K562 (cell line): ENCODE measurements around the gene ELAC2. TPM values are rescaled to one million over a fixed set of nuclear protein-coding genes. Genes with fewer than 3 reads are reported as not detected.

Experiments
- ATF1 ChIP-seq, 2 experiments: fragments of 450-650 bp in 1 of 2; IDR thresholded peaks; 2 replicates each; pipeline ENCODE4 v1.6.1; 2016; ENCODE audit warnings: missing compliant biosample characterization in 1 of 2, missing genetic modification characterization in 1 of 2
- ATF3 ChIP-seq, 2 experiments: fragments of 450-650 bp in 1 of 2; sonication (generic) in 1 of 2; formaldehyde crosslinking in 1 of 2; IDR thresholded peaks in 1 of 2; conservative IDR thresholded peaks in 1 of 2; 2 replicates each; pipeline versions ENCODE4 v1.6.1 to v1.8.1; 2016 to 2023; ENCODE audit warnings: mild to moderate bottlenecking in 2 of 2, moderate library complexity in 2 of 2, inconsistent platforms in 1 of 2, missing genetic modification reagents in 1 of 2
- COPS2 ChIP-seq: fragments of 450-650 bp; conservative IDR thresholded peaks from 2 replicates; pipeline ENCODE4 v1.6.1; 2016; ENCODE audit warnings: mild to moderate bottlenecking, moderate library complexity
- E4F1 ChIP-seq: fragments of 250-450 bp; sonication (Bioruptor Pico); IDR thresholded peaks from 2 replicates; pipeline ENCODE4 v1.5.0; 2021; ENCODE audit warnings: mild to moderate bottlenecking, borderline replicate concordance
- FOXJ2 ChIP-seq: fragments of 200-800 bp; sonication (Bioruptor generic); IDR thresholded peaks from 2 replicates; pipeline ENCODE4 v1.6.1; 2016; ENCODE audit warnings: missing genetic modification characterization, missing compliant biosample characterization
- HMG20A ChIP-seq: fragments of 450-650 bp; formaldehyde crosslinking; conservative IDR thresholded peaks from 2 replicates; pipeline ENCODE4 v1.4.0; 2020; ENCODE audit warnings: mild to moderate bottlenecking, mixed read lengths
- ILK ChIP-seq: fragments of 450-650 bp; IDR thresholded peaks from 2 replicates; pipeline ENCODE4 v1.6.1; 2016; ENCODE audit warnings: missing genetic modification characterization, low read depth, mild to moderate bottlenecking, missing compliant biosample characterization, moderate library complexity, borderline replicate concordance
- MCM2 ChIP-seq: fragments of 450-650 bp; IDR thresholded peaks from 2 replicates; pipeline ENCODE4 v1.6.1; 2017; ENCODE audit warnings: low read depth, mild to moderate bottlenecking
- MECOM ChIP-seq: fragments of 250-450 bp; sonication (Bioruptor Pico); IDR thresholded peaks from 2 replicates; pipeline ENCODE4 v1.8.0; 2022; ENCODE audit warnings: inconsistent platforms
- MTA3 ChIP-seq: fragments of 450-650 bp; formaldehyde crosslinking; IDR thresholded peaks from 2 replicates; pipeline ENCODE4 v1.6.1; 2017; ENCODE audit warnings: mild to moderate bottlenecking, borderline replicate concordance
- SMAD1 ChIP-seq: fragments of 150-350 bp; IDR thresholded peaks from 2 replicates; pipeline ENCODE4 v1.6.1; 2014; ENCODE audit warnings: low read length, low read depth; ENCODE audit not compliant: partially characterized antibody
- TRIM25 ChIP-seq: fragments of 450-650 bp; IDR thresholded peaks from 2 replicates; pipeline ENCODE4 v1.7.0; 2016; ENCODE audit warnings: borderline replicate concordance
- WHSC1 ChIP-seq: IDR thresholded peaks from one replicate; pipeline ENCODE4 v1.6.1; 2012; ENCODE audit warnings: low read length, control low read depth, inconsistent platforms
- ZNF780A ChIP-seq: fragments of 250-450 bp; sonication (Bioruptor Pico); IDR thresholded peaks from 2 replicates; pipeline ENCODE4 v1.5.0; 2021; ENCODE audit warnings: mild to moderate bottlenecking
- polyA plus RNA-seq, 8 experiments: library from polyadenylated mRNA; depleted of rRNA in 4 of 8; stranded (reverse) in 5 of 8; unstranded in 3 of 8; fragments of >200 nt; fragmentation: Nextera tagmentation in 2 of 8; fragmentation: Illumina TruSeq in 1 of 8; extraction: Ambion mirVana in 2 of 8; extraction: Trizol in 1 of 8; gene quantifications; 2 replicates each; pipeline versions ENCODE4 v1.2.1 to v1.2.3, GENCODE V29; 2011 to 2014; ENCODE audit warnings: inconsistent platforms in 1 of 8, missing spikeins in 1 of 8
- total RNA-seq, 7 experiments: library from RNA; depleted of rRNA in 6 of 7; stranded (reverse); fragments of >200 nt in 6 of 7; fragmentation: Illumina TruSeq in 2 of 7; extraction: Trizol in 2 of 7; gene quantifications; 2 replicates each; pipeline versions ENCODE4 v1.2.1 to v1.2.3, GENCODE V29; 2011 to 2021; ENCODE audit warnings: low replicate concordance in 1 of 7
- TF ChIP-seq, protein P1 (sequence below): fragments of 250-450 bp; sonication (Bioruptor Pico); IDR thresholded peaks from 2 replicates; pipeline ENCODE4 v1.8.0; 2022; ENCODE audit warnings: inconsistent platforms
- TF ChIP-seq, protein P2 (sequence below): fragments of 250-450 bp; sonication (Bioruptor Pico); IDR thresholded peaks from 2 replicates; pipeline ENCODE4 v1.4.0; 2020; ENCODE audit warnings: mild to moderate bottlenecking, moderate library complexity

ELAC2 gene
- total and polyA plus RNA-seq, 9 of the 15 experiments (the other 6 are each of a cell fraction or from before 2014, with no cell fraction given) = 4.5 to 129 (median 70.6) TPM

DNA sequence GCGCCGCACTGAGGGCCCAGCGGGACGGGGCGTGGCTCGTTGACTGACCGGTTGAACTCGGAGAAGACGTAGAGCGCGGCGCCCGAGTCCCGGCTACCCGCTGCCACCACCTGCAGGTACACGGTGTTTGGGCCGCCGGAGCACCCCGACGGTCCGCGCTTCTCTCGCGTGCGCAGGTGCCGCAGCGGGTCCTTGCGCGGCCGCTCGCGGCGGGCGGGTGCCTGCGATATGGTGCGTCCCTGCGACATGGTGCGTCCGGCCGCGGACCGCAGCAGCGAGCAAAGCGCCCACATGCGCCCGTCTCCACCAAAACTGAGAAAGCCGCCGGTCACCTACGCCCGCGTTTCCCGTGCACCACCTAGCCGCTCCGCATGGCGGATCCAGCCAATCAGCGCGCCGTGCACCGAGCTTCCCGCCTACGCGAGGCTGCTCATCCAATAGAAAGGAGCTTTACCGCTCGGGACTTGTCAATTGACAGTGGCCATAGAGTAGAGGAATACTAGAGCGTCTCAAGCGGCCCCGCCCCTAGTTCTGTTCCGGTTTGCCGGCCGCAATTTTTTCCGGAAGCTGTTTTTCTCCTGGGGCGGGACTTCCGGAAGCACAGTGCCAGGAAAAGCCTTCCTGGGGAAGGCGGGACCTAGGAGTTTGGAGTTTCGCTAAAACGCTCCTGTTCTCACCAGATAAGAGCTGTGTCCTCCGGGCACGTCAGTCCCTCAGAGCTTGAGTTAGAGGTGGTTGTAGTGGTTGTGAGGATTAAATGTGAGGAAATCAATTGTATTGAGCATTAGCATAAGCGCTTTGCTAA is at the start of gene ELAC2 (continued):
- TF ChIP-seq ZNF780A (CRISPR knock-in tag) (no peak), SMAD1 (no peak), HMG20A (CRISPR knock-in tag) (no peak), MTA3 (peak; percentile 43; the same call in 1 of the 2 replicates), FOXJ2 (no peak), TRIM25 (no peak), WHSC1 (no peak), MECOM (no peak), ATF1 (CRISPR knock-in tag; IDR thresholded peaks at IDR 0.05) (no peak), ATF1 (tag; IDR thresholded peaks at IDR 0.05) (peak; percentile 87), E4F1 (no peak), ATF3 (IDR thresholded peaks at IDR 0.05) (no peak), ATF3 (CRISPR knock-in tag; conservative IDR thresholded peaks at IDR 0.05) (no peak), MCM2 (no peak), ILK (no peak), COPS2 (no peak)
- TF ChIP-seq, protein P1, sequence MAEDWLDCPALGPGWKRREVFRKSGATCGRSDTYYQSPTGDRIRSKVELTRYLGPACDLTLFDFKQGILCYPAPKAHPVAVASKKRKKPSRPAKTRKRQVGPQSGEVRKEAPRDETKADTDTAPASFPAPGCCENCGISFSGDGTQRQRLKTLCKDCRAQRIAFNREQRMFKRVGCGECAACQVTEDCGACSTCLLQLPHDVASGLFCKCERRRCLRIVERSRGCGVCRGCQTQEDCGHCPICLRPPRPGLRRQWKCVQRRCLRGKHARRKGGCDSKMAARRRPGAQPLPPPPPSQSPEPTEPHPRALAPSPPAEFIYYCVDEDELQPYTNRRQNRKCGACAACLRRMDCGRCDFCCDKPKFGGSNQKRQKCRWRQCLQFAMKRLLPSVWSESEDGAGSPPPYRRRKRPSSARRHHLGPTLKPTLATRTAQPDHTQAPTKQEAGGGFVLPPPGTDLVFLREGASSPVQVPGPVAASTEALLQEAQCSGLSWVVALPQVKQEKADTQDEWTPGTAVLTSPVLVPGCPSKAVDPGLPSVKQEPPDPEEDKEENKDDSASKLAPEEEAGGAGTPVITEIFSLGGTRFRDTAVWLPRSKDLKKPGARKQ (CRISPR knock-in tag) = no peak
- TF ChIP-seq, protein P2, sequence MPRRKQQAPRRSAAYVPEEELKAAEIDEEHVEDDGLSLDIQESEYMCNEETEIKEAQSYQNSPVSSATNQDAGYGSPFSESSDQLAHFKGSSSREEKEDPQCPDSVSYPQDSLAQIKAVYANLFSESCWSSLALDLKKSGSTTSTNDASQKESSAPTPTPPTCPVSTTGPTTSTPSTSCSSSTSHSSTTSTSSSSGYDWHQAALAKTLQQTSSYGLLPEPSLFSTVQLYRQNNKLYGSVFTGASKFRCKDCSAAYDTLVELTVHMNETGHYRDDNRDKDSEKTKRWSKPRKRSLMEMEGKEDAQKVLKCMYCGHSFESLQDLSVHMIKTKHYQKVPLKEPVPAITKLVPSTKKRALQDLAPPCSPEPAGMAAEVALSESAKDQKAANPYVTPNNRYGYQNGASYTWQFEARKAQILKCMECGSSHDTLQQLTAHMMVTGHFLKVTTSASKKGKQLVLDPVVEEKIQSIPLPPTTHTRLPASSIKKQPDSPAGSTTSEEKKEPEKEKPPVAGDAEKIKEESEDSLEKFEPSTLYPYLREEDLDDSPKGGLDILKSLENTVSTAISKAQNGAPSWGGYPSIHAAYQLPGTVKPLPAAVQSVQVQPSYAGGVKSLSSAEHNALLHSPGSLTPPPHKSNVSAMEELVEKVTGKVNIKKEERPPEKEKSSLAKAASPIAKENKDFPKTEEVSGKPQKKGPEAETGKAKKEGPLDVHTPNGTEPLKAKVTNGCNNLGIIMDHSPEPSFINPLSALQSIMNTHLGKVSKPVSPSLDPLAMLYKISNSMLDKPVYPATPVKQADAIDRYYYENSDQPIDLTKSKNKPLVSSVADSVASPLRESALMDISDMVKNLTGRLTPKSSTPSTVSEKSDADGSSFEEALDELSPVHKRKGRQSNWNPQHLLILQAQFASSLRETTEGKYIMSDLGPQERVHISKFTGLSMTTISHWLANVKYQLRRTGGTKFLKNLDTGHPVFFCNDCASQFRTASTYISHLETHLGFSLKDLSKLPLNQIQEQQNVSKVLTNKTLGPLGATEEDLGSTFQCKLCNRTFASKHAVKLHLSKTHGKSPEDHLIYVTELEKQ (CRISPR knock-in tag) = no peak
